ENCODE measurements around the gene CYFIP2.

- no peak for TF ChIP-seq POLR2A (IDR thresholded peaks at IDR 0.05; ENCODE audit: low read depth, low read length)
- TF ChIP-seq POLR2AphosphoS5 (IDR thresholded peaks at IDR 0.05; ENCODE audit: low read depth, low read length) = no peak
These were observed 4.8 kb downstream of the CYFIP2 start for GRCh38 chr5:157270771-157271170.
